Measurements from ENCODE around the gene NLRP3. TPM values are rescaled to one million over a fixed set of nuclear protein-coding genes. Genes with fewer than 3 reads are reported as not detected.

NLRP3 gene
- total RNA-seq, 1 experiment from 2014 or later: 0.33 TPM

GRCh38 chr1:247387565-247387964, 28.4 kb upstream of the NLRP3 start:
- intact Hi-C loops (cut with micrococcal nuclease; ENCODE audit: unreplicated experiment): no loop called here
- CTCF ChIA-PET: no interaction called here

GRCh38 chr1:247390116-247390791, 25.7 kb upstream of the NLRP3 start:
- in situ Hi-C loops (cut with HindIII; ENCODE audit: low pct_unique_long_range_greater_than_20kb, low sequenced_read_pairs) (no loop called here), intact Hi-C loops (cut with micrococcal nuclease; ENCODE audit: unreplicated experiment) (loop anchor here (1.0 kb wide), 2 partner anchors 97 to 186 kb away; no protein-coding TSS in a partner anchor)
- BruUV-seq (replicated peaks): no TSS peak
- TF ChIP-seq POLR2AphosphoS5 (IDR thresholded peaks at IDR 0.05; ENCODE audit: low read depth, low read length) (no peak), SIN3A (IDR thresholded peaks at IDR 0.05; ENCODE audit: borderline replicate concordance, insufficient read depth, low read depth, low read length) (no peak), REST (IDR thresholded peaks at IDR 0.05; ENCODE audit: insufficient read depth in 1 of 2, low read depth in 2 of 2, low read length in 1 of 2) (no peak), TCF7L2 (IDR thresholded peaks at IDR 0.05; ENCODE audit: low read depth, low read length) (no peak), CTCF (IDR thresholded peaks at IDR 0.05) (peak; percentile 95)
- no peaks in the 10 kb centered on the region for H3K27me3 ChIP-seq (ENCODE audit: control insufficient read depth, insufficient read depth, low read length)
- no peak overlapping the region for H3K4me3 ChIP-seq (ENCODE audit: low read depth in 2 of 2, low read length in 2 of 2)
- DNase-seq (ENCODE audit: low read depth, low spot score): peak; percentile 61
- no peaks in the 10 kb centered on the region; the same call in 1 of the 2 replicates for H3K4me1 ChIP-seq (ENCODE audit: control insufficient read depth, insufficient read depth, low read length)
- POLR2A ChIA-PET: interaction anchor here (0.7 kb wide), 1 partner anchor 12 kb away, joined by 5 read pairs; no protein-coding TSS in a partner anchor
- H3K27ac ChIP-seq (ENCODE audit: low read length): no peak overlapping the region
- H3K9me3 ChIP-seq (ENCODE audit: control insufficient read depth, insufficient read depth, low read depth, low read length): no peaks in the 10 kb centered on the region
- H3K36me3 ChIP-seq (ENCODE audit: control insufficient read depth, insufficient read depth, low read length): no peaks in the 10 kb centered on the region
- CTCF ChIA-PET: interaction anchor here (0.6 to 1.0 kb wide), 9 partner anchors 9 to 1524 kb away, joined by 3 to 6 read pairs (median 5); no protein-coding TSS in a partner anchor
- ATAC-seq: peak; percentile 98

More at GRCh38 chr1:247387565-247387964, 28.4 kb upstream of the NLRP3 start:
- Histone ChIP-seq H3K9me3 (ENCODE audit: control insufficient read depth, insufficient read depth, low read depth, low read length) (no peaks in the 10 kb centered on the region), H3K36me3 (ENCODE audit: control insufficient read depth, insufficient read depth, low read length) (no peaks in the 10 kb centered on the region), H3K4me1 (ENCODE audit: control insufficient read depth, insufficient read depth, low read length) (no peaks in the 10 kb centered on the region; the same call in 1 of the 2 replicates), H3K27ac (ENCODE audit: low read length) (no peak overlapping the region), H3K4me3 (ENCODE audit: low read depth in 2 of 2, low read length in 2 of 2) (no peak overlapping the region), H3K27me3 (ENCODE audit: control insufficient read depth, insufficient read depth, low read length) (no peaks in the 10 kb centered on the region)
- no peak for DNase-seq (ENCODE audit: low read depth, low spot score)
- POLR2A ChIA-PET: no interaction called here
- in situ Hi-C loops (cut with HindIII; ENCODE audit: low pct_unique_long_range_greater_than_20kb, low sequenced_read_pairs): no loop called here
- ATAC-seq: no peak
- no peak for TF ChIP-seq POLR2AphosphoS5 (IDR thresholded peaks at IDR 0.05; ENCODE audit: low read depth, low read length)
- no peak for TF ChIP-seq TCF7L2 (IDR thresholded peaks at IDR 0.05; ENCODE audit: low read depth, low read length)
- no TSS peak for BruUV-seq (replicated peaks)

- intact Hi-C loops (cut with micrococcal nuclease; ENCODE audit: unreplicated experiment) (loop anchor here (1.0 kb wide), 2 partner anchors 96 to 185 kb away; no protein-coding TSS in a partner anchor), in situ Hi-C loops (cut with HindIII; ENCODE audit: low pct_unique_long_range_greater_than_20kb, low sequenced_read_pairs) (no loop called here)
- ATAC-seq: no peak
- Histone ChIP-seq H3K9me3 (ENCODE audit: control insufficient read depth, insufficient read depth, low read depth, low read length) (no peaks in the 10 kb centered on the region), H3K36me3 (ENCODE audit: control insufficient read depth, insufficient read depth, low read length) (no peaks in the 10 kb centered on the region), H3K4me1 (ENCODE audit: control insufficient read depth, insufficient read depth, low read length) (no peaks in the 10 kb centered on the region; the same call in 1 of the 2 replicates), H3K27me3 (ENCODE audit: control insufficient read depth, insufficient read depth, low read length) (no peaks in the 10 kb centered on the region), H3K27ac (ENCODE audit: low read length) (no peak overlapping the region), H3K4me3 (ENCODE audit: low read depth in 2 of 2, low read length in 2 of 2) (no peak overlapping the region)
- ChIA-PET POLR2A (interaction anchor here (0.7 kb wide), 1 partner anchor 11 kb away, joined by 5 read pairs; no protein-coding TSS in a partner anchor), CTCF (interaction anchor here (0.6 to 1.0 kb wide), 3 partner anchors 9 to 193 kb away, joined by 5 to 6 read pairs (median 5); no protein-coding TSS in a partner anchor)
- no TSS peak for BruUV-seq (replicated peaks)
- no peak for TF ChIP-seq POLR2AphosphoS5 (IDR thresholded peaks at IDR 0.05; ENCODE audit: low read depth, low read length)
- no peak for TF ChIP-seq SIN3A (IDR thresholded peaks at IDR 0.05; ENCODE audit: borderline replicate concordance, insufficient read depth, low read depth, low read length)
- TF ChIP-seq TCF7L2 (IDR thresholded peaks at IDR 0.05; ENCODE audit: low read depth, low read length): no peak
- no peak for TF ChIP-seq REST (IDR thresholded peaks at IDR 0.05; ENCODE audit: insufficient read depth in 1 of 2, low read depth in 2 of 2, low read length in 1 of 2)
- TF ChIP-seq CTCF (IDR thresholded peaks at IDR 0.05): no peak
- no peak for DNase-seq (ENCODE audit: low read depth, low spot score)
These were observed 25.0 kb upstream of the NLRP3 start for GRCh38 chr1:247390996-247391395.
